ENCODE results near the gene ENO2.
A peak's percentile ranks its signal among the peaks of the same experiment; 100 is the strongest.
"Not testable (repeated sequence)": the region's sequence is repeated elsewhere in the genome, so short reads cannot be mapped to it uniquely, and the experiment has no call there.

The ENO2 gene

DNA sequence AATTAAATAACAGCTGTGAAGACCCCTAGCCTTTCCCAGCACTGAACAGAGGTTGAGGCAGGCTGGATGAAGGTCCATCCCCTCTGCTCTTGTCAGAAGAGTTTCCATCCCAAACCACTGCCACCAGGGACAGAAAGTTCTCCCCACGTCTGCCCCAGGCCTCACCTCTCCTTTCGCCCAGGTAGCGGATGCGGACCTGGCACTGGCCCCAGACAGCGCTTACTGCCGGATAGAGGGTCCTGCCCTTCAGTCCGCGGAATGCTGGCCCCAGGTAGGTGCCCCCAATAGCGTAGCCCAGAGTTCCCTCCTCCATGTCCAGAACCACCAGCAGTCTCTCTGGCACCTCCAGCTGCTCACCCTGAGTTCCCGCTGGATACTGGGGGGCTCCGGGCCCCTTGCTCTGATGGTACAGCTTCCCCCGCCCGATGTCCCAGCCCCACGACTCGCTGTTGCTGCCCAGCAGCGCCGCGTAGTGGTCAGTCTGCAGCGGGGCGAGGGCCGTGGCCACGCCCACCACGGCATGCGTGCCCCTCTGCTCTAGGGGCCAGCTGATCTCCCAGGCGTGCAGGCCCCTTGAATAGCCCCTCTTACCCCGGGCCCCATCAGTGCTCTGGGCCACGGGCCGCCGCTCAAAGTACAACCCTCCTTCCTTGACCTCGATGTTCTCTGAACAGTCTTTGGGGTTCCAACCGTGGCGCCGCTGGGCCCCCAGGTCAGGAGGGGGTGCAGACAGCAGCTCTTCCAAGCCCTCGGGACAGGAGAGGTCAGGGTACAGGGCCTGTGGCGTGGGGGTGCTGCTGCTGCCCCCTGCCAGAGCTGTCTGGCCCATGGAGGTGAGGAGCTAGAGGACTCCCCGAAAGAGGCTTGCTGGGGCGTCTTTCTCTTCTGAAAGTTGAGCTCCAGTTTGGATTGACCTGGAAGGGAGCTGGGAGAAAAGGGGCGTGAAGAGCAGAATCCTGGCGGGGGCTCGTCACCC, 42.0 kb upstream of the ENO2 start:
- Histone ChIP-seq H3K9ac (peak overlapping the region; percentile 81), H3K9me3 (ENCODE audit: control insufficient read depth, low read length) (no peaks in the 10 kb centered on the region), H3K36me3 (ENCODE audit: control insufficient read depth, insufficient read depth, low read length) (no peaks in the 10 kb centered on the region), H3K4me1 (peaks cover 24% of the 10 kb centered on the region), H3K27ac (peak overlapping the region; percentile 79), H3K79me2 (no peaks in the 10 kb centered on the region), H3K27me3 (ENCODE audit: control insufficient read depth, insufficient read depth, low read length) (no peaks in the 10 kb centered on the region), H2AFZ (peak overlapping the region; percentile 86), H3K4me3 (ENCODE audit: low read depth, low read length) (peak overlapping the region; percentile 84), H3K4me2 (ENCODE audit: low read length) (peak overlapping the region; percentile 100)
- peak; percentile 97 for TF ChIP-seq CTCF (IDR thresholded peaks at IDR 0.05)

GRCh38 chr12:6873094-6874014, 41.0 kb upstream of the ENO2 start, which contains the start of gene SPSB2:
Gene SPSB2 (minus strand): TSS chr12:6873303. CDS start chr12:6872901, 402 bp downstream.
- H3K9ac ChIP-seq, result peak within 1 kb of the TSS; percentile 81
- H3K36me3 ChIP-seq (ENCODE audit: control insufficient read depth, insufficient read depth, low read length), result no peaks in the 10 kb centered on the region
- peak within 1 kb of the TSS; percentile 86 for H2AFZ ChIP-seq
- H3K4me2 ChIP-seq (ENCODE audit: low read length), result peak within 1 kb of the TSS; percentile 100
- no peaks in the 10 kb centered on the region for H3K27me3 ChIP-seq (ENCODE audit: control insufficient read depth, insufficient read depth, low read length)
- H3K79me2 ChIP-seq, result no peaks in the 10 kb centered on the region
- no peaks in the 10 kb centered on the region for H3K9me3 ChIP-seq (ENCODE audit: control insufficient read depth, low read length)
- H3K27ac ChIP-seq, result peak within 1 kb of the TSS; percentile 79
- no peak for TF ChIP-seq CTCF (IDR thresholded peaks at IDR 0.05)
- peaks cover 23% of the 10 kb centered on the region for H3K4me1 ChIP-seq
- H3K4me3 ChIP-seq (ENCODE audit: low read depth, low read length), result peak within 1 kb of the TSS; percentile 84

DNA sequence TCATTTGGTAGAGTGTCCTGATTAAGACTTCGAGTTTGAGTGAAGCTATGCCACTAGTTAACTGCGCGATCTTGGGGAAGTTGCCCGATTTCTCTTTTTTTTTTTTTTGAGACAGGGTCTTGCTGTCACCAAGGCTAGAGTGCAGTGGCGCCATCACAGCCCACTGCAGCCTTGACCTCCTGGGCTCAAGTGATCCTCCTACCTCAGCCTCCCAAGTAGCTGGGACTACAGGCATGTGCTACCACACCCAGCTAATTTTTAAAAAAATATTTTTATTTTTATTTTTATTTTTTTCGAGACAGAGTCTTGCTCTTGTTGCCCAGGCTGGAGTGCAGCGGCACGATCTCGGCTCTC, 40.4 kb upstream of the ENO2 start:
- H3K36me3 ChIP-seq (ENCODE audit: control insufficient read depth, insufficient read depth, low read length); H3K27me3 ChIP-seq (ENCODE audit: control insufficient read depth, insufficient read depth, low read length); H3K79me2 ChIP-seq; H3K9ac ChIP-seq; H3K9me3 ChIP-seq (ENCODE audit: control insufficient read depth, low read length): not testable (repeated sequence)
- Histone ChIP-seq H3K4me1 (peaks cover 16% of the 10 kb centered on the region), H3K4me3 (ENCODE audit: low read depth, low read length) (peak overlapping the region; percentile 84), H3K4me2 (ENCODE audit: low read length) (peak overlapping the region; percentile 100), H3K27ac (peak overlapping the region; percentile 79), H2AFZ (peak overlapping the region; percentile 86)

DNA sequence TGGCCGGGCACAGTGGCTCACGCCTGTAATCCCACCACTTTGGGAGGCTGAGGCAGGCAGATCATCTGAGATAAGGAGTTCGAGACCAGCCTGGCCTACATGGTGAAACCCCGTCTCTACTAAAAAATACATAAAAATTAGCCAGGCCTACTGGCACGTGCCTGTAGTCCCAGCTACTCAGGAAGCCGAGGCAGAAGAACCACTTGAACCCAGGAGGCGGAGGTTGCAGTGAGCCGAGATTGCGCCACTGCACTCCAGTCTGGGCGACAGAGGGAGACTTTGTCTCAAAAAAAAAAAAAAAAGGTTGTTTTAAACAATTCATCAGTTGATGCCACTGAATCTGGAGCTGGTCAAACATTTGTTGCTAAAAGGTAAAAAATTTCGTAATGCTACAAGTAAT, 34.6 kb upstream of the ENO2 start:
- H3K36me3 ChIP-seq (ENCODE audit: control insufficient read depth, insufficient read depth, low read length); H3K9me3 ChIP-seq (ENCODE audit: control insufficient read depth, low read length); H3K27ac ChIP-seq; H3K4me3 ChIP-seq (ENCODE audit: low read depth, low read length); H3K4me1 ChIP-seq; H3K9ac ChIP-seq; H3K27me3 ChIP-seq (ENCODE audit: control insufficient read depth, insufficient read depth, low read length); H3K4me2 ChIP-seq (ENCODE audit: low read length); H2AFZ ChIP-seq; H3K79me2 ChIP-seq: not testable (repeated sequence)

DNA sequence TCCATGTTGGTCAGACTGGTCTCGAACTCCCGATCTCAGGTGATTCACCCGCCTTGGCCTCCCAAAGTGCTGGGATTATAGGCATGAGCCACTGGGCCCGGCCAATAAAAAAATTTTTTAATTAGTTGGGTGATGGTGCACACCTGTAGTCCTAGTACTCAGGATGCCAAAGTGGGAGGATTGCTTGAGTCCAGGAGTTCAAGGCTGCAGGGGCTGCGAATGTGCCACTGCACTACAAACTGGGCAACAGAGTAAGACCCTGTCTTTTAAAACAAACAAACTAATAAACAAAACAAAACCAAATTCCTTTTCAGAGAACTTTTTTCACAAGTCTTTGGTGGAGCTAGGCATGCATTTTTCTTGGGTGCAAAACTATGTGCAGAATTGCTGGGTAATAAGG, 31.1 kb upstream of the ENO2 start:
- Histone ChIP-seq H3K4me2 (ENCODE audit: low read length) (no peak overlapping the region), H3K4me3 (ENCODE audit: low read depth, low read length) (no peak overlapping the region), H3K27ac (no peak overlapping the region), H2AFZ (no peak overlapping the region), H3K4me1 (no peaks in the 10 kb centered on the region), H3K9me3 (ENCODE audit: control insufficient read depth, low read length) (no peaks in the 10 kb centered on the region), H3K79me2 (no peaks in the 10 kb centered on the region), H3K27me3 (ENCODE audit: control insufficient read depth, insufficient read depth, low read length) (no peaks in the 10 kb centered on the region), H3K9ac (no peak overlapping the region), H3K36me3 (ENCODE audit: control insufficient read depth, insufficient read depth, low read length) (no peaks in the 10 kb centered on the region)
- TF ChIP-seq CTCF (IDR thresholded peaks at IDR 0.05), result no peak
